ENCODE results near the gene ERG28.
"Not testable (repeated sequence)": the region's sequence is repeated elsewhere in the genome, so short reads cannot be mapped to it uniquely, and the experiment has no call there.

Gene ERG28, protein sequence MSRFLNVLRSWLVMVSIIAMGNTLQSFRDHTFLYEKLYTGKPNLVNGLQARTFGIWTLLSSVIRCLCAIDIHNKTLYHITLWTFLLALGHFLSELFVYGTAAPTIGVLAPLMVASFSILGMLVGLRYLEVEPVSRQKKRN

DNA sequence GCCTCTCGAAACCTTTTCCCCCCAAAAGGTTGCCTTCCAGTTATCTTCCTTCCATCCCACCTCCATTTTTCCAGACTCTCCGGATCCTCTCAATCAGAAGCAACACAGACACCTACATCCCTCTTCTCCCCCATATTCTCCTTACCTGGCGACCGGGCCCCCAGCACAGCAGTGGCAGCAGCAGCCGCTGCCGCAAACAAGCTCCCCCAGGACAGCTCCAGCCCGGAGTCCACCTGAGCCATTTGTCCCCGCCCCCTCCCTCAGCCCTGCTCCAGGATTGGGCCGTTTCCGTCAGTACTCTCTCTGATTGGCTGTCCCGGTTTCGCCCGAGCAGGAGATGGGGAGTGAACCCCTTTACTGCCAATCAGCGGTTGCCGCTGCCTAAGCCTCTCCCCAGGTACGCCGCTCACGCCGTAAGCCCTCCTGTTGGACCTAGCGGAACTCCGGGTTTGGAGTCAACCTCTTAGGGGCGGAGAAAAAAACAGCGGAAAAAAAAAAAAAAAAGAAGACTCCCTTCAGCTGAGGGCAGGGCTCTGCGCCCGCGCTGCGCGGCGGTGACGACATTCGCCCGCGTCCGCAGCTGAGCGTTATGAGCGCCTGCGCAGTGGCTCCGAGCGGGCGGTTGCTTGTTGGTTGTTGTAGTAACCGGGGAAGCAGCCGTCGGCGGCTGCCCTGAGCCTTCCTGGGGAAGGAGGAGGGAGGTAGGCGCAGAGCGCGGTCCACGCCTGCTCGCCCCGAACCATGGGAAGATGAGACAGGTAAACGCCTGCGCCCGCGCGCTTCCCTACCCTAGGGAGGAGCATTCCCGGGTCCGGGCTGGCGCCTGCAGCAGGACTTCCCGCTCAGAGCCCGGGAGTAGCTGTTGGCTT is at the start of gene ERG28, which contains the start of gene TTLL5:
ERG28 (minus strand) TSS at position 247 of the 869 bp plus-strand sequence. CDS start 3,374 bp downstream, outside the sequence.
TTLL5 (plus strand) TSS at position 617 of the 869 bp plus-strand sequence. CDS start 1,904 bp downstream, outside the sequence.
- DNase-seq = peak; percentile 97

DNA sequence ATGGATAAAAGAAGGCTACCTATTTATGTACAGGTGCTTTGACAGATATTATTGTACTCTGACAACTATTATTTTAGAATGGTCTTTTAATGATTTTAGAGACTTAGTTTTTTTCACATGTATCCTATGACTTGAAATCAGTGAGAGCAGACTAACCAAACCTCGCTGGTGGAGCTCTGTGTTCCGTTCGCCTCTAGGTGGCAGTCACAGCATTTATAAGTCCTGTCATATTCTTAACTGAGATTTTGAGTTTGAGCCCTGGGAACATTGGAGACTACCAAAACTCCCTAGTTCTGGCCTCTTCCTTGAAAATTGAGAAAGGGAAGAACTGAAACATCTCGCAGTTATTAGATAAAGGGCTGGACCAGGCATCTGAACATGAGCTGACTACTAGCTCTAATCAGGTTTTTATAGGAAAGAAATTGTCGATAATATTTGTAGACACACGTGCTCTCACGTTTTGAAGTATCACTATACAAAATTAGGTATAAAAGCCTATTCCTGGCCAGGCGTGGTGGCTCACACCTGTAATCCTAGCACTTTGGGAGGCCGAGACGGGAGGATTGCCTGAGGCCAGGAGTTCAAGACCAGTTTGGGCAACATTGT is 48.6 kb upstream of the ERG28 start:
- DNase-seq = peak; percentile 69

DNA sequence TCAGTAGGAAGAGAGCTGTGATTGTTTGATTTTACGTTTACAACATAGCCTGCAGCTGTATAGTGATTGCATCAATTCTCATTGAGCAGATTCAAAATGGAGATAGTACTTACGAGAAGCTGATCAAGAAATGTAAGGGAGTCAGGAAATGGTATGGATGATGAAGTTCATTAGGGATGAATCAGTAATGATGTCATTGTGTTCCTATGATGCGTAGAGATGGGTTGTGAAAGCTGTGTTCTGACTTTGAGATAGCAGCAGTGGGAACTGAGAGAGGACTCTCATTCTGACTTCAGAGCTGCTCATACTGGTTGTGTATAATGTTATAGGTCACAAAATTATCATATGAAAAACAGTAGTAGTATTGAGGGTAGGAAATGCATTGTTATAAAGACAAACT is 44.3 kb upstream of the ERG28 start:
- no peak for DNase-seq

DNA sequence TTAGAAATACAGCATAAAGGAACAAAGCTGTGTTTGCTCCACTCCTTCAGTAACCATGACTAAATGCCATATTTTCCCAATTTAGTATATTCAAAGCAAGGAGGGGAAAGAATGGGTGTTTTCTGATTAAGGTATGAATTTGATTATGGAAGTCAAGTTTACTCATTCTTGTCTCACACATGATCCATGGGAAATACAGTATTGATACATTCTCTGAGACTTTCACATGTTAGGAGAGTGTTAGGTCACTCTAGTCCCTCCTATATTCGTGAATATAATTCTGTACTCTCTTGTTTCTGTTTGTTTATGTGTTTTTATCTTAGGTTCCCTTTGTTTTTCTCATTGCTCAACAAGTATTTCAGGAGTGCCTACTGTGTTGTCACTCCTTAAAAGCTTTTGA is 42.8 kb upstream of the ERG28 start:
- DNase-seq = no peak

DNA sequence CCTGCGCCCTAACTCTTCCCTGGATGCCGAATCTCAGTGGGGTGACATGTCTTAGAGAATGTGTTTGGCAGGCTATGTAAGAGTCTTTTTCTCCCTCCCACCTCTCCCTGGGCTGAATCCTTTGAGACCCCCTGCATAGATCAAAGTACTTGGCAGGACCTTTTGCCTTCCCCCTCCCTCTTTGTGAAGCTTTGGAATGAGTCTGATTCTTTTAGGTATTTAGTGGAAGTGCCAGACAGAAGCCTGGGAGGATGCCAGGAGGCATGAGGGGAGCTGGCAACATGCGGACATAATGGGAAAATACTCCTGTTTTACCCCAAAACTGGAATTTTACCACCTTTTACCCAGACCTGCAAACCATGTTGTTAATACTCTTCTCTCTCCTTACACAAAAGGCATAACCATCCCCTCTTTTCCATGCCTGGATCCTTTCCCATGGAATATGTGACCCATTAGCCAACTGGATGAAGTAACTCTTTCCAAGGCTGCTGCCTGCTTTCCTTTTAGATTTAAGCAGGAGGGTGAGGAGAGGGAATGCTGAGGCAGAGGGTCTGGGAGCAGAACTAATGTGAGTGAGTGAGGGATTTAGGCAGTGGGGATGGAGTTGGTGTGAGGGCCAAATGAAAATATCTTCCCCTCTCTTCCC is 42.1 kb upstream of the ERG28 start:
- no peak for DNase-seq

DNA sequence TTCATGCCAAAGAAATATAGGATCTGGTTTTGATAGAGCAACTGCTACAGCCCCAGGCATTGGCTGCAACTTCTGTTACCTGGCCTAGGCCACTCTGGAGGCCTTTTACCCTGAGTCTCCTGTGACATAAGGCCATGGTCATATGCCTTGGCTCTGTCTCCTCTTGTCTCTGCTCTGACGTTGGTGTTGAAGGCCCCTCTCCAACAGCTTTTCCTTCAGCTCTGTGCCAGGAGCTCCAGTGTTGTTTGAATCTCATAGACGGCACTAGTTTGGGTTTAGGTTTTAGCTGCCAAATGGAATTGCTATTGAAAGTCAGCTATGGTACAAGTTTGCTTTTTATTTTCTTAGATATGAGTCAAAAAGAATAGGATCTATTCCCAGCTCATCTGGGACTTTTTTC is 41.4 kb upstream of the ERG28 start:
- no peak for DNase-seq

DNA sequence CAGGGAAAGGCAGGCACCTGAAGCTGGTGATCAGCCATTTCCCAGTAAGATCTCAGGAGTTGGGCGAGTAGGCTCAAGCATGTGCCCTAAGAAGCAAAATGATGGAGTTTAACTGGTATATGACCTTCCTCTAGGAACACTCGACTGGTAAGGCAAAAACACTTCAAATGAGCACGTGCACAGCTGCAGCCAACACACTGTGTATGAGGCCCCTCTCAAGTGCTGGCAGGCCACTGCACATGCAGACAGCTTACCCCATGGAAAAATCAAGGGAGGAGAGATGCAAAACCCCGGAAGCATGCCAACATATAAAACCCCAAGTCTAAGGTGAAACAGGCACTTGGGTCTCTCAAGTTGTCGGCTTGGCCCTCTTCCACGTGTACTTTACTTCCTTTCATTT is 39.6 kb upstream of the ERG28 start:
- DNase-seq = no peak

DNA sequence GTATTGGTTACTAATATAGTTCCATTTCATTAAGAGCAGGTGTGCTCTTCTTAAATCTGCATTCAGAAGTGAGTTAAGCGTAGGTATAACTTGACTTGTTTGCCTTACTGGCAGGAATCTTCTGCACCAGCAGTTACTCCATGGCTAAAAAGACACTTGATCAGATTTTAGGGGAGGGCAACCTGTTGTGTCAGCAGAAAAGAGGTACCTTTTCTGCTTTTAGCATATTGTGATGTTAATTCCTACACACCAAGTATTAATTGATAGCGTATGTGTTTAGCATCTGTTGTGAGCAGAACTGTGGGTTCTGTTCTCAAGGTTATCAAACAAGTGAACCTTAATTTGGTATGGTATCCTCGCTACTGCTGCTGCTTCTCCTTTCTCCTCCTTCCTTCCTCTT is 38.7 kb upstream of the ERG28 start:
- DNase-seq = no peak

DNA sequence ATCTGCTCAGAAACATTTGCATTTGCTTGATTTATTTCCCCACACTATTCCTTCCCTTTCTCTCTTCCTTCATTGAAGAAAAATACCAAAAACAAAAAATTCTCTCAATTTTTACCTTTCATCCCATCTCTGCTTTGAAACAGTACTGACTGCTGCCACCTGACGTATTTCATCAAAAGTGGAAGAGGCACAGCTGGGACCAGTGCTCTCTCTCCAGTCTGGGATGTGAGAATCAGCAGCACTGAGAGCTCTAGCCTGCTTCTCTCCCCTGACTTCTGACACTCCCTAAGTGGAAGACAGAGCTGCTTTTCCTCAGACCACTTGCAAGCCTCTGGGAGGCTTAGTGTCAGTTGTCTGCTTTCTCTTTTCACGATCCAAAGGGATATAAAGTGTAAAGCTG is 37.2 kb upstream of the ERG28 start:
- DNase-seq = no peak

DNA sequence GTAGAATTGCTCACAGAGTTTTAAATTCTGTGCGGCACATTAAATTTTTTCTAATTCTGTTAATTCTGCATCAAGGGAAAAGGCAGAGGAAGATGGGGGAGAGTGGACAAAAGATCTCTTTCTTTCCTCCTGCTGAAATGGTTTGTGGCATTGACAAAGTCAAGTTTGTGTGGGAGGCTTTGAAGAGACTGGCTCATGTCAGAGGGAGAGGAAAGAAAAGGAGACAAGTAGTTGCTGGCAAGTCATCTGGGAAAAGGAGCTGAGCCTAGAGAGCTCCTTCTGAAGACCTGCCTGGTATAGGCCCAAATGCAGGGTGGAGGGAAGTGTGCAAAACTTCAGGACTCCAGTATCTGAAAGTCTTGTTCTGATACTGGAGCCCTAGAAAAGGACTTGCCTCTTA is 36.7 kb upstream of the ERG28 start:
- DNase-seq = no peak

DNA sequence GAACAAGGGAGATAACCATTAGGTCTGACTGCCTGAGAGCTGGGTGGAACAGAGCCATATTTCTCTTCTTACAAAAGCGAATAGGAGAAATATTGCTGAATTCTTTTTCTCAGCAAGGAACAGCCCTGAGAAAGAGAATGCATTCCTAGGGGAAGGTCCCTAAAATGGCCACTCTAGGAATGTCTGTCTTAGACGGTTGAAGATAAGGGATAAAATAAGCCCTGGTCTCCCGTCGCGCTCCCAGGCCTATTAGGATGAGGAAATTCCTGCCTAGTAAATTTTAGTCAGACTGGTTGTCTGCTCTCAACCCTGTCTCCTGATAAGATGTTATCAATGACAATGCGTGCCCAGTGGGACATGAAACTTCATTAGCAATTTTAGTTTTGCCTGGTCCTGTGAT is 34.3 kb upstream of the ERG28 start:
- not testable (repeated sequence) for DNase-seq

DNA sequence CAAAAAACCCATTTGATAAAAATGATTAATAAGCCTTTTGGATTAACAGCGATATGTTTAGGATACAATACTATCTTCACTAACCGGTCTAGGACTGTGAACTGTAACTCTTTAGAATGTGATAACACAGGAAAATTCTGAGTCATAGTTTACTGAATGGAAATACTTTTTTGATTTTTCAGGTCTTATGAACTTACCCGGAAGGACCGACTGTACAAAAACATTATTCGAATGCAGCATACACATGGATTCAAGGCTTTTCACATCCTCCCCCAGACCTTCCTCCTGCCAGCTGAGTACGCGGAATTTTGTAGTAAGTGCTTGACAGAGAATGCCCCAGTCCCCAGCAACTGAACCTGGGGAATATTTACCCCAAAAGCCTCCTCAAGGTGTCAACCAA is 29.3 kb upstream of the ERG28 start:
- no peak for DNase-seq

DNA sequence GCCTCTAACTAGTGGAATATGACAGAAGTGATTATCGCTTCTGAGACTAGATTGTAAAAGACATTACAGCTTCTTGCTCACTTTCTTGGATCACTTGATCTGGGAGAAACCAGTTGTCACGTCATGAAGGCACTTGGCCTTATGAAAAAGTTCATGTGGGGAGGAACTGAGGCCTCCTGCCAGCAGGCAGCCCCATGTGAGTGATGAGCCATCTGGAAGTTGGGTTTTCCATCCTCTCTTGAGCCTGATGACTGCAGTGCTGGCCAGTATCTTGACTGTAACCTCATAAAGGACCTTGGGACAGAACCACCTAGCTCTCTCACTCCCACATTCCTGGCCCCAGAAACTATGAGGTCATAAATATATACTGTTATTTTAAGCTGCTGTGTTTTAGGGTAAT is 28.3 kb upstream of the ERG28 start:
- DNase-seq = no peak

DNA sequence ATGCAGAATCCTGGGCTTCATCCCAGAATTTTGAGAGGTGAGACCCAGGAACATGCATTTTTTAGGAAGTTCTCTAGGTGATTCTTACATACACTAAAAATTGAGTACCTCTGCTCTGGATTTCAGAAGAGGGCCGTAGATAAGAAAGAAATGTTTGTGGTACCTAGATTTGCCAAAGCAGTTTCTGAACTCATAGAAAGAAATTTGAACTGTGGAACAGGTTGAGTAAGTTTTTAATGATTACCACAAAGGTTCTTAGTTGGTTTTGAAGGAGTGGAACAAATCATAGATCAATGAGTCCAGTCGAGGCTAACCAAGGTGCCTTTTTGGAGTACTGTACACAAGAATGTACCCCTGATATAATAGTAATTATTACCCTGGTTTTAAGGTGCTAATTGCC is 25.2 kb upstream of the ERG28 start:
- DNase-seq = no peak

DNA sequence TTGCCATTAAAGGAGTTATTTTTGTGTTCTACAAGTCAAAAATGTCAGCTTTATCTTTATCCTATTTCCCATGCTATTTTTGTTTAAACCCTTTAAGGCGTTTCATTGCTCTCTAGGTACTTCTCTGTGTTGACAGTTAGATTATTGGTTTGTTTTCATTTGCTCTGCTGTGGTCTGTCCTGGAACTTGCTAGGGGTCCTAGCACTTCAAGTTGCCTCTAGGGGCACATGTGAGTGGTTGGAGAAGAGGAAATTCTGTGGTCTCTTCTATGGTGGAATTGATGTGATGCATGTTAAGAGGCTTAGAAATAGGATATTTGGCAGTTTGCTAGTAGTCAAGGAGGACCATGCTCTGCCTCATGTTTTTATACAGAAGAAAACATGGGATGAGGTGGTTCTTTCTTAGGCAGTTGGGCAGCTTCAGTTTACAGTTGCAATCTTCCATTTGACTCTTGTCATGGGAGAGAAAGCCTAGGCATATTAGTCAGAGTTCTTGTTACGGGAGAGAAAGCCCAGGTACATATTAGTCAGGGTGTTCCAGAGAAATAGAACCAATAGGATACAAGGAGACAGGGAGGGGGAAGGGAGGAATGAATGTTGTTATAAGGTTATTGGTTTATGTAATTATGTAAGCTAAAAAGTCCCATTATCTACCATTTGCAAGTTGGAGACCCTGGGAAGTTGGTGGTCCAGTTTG is 14.7 kb upstream of the ERG28 start:
- no peak for DNase-seq

DNA sequence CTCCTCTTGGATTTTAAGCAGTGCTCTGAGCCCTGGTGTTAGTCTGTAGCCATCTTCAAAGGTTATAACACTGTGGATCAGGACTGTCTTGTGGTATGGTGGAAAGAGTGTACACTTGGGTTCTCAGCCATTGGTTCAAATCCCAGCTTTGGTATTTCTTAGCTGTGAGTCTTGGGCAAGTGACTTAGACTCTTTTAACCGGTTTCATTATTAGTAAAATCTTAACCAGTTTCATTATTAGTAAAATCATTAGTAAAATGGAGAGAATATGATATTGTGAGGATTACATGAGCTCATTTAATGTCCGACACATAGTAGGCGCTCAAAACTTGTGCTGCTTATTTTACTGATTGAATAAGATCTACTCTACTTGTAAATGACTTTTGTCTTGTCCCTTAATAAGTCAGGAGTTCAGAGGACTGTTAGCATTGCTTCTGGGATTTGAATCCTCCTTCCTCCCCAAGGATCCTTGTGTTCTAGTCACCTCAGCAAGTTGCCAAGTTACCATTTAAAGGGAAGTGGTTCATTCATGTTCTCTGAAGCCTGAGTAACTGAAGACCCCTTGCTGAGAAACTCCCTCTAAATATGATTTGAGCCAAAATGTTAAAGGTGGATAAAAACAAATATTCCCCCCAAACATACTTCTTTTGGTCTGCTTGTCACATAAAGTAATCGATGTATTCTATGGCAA is 12.8 kb upstream of the ERG28 start:
- no peak for DNase-seq

DNA sequence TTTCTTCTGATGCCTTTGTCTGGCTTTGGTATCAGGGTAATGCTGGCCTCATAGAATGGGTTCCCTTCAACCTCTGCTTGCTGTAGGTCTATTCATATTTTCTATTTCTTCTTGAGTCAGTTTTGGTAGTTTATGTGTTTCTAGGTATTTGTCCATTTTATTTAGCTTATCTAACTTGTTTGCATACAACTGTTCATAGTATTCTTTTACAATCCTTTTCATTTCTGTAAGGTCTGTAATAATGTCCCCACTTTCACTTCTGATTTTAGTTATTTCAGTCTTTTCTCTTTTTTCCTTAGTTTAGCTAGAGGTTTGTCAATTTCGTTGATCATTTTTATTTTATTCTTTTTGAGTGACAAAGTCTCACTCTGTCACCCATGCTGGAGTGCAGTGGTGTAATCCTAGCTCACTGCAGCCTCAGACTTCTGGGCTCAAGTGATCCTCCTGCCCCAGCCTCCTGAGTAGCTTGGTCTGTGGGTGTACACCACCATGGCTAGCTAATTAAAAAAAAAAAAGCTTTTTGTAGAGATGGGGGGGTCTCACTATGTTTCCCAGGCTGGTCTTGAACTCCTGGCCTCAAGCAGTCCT is 12.0 kb upstream of the ERG28 start:
- no peak for DNase-seq

DNA sequence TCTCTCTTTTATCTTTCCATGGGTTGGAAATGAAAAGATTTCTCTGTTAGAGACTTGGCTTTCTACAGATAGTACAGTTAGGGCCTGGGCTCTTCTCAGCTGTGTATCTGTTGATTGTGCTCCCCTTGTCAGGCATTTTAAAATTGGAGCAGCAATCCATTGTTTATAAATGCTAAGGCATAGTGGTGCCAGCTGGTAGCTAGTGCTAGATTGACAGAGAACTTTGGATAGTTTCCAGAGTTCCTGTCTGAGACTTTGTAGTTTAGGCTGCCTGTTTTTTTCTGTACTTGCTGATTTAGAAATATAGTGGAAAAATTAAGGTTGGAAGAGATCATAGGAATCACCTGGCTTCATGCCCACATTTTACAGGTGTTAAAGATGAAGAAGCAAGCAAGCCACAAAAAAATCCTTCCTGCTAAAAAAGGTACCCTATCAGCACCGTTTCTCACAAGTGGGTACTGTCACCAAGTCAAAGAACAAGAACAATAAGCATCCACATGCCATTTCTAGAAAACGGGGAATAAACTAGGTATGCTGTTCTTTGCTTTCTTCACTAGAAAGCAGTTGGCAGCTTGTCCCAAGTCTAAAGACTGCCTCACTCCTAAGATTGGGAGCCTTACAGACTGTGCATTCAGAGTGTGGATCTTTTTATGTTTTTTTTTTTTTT is 6.6 kb upstream of the ERG28 start:
- no peak for DNase-seq

DNA sequence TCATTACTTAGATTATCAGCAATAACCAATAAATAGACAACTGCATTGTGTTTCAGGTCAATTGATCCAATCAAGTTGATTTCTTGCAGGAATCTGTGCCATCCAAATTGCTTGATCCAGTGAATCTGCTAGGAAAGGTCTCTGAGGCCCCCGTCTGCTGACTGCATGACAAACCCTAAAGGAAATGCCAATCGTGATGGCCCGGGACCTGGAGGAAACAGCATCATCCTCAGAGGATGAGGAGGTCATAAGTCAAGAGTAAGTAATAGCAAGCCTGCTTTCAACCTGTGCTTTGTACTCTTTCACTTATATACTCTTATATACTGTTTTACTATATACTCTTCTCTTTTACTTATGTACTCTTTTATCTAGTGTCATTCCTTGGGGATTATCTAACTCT is 2.3 kb upstream of the ERG28 start:
- DNase-seq = no peak

DNA sequence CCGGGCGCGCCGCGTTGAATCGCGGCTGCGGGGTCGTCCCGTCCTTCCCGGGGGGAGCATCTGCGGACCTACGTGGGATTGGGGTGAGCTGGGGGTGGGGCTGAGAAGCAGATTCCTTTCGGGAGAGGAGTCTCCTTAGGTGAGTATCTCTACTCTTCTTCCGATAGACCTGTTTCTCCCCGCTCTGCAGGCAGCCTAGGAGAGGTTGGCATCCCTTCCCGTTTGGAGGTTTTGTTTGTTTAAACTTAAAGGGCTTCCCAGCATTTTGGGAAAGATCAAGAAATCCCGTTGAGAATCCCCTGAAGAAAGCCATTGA is 781 bp upstream of the ERG28 start:
- DNase-seq = no peak

DNA sequence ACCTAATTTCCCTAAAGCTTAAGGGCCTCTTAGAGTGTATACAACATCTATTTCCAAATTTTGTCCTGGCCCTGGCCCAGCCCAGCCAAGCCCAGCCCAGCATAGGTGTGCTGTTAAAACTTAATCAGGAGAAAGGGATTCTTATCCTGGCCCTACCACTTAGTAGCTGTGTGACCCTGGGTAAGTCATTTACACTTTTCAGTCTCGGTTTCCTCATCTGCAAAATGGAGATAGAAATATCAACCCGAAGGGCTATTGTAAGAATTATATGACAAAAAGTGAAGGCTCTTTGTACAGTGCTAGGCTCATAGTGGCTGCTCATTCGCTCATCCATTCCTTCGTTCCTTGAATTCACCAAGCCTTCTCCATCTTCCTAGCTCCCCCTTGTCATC is 442 bp downstream of the ERG28 start:
- DNase-seq = no peak

DNA sequence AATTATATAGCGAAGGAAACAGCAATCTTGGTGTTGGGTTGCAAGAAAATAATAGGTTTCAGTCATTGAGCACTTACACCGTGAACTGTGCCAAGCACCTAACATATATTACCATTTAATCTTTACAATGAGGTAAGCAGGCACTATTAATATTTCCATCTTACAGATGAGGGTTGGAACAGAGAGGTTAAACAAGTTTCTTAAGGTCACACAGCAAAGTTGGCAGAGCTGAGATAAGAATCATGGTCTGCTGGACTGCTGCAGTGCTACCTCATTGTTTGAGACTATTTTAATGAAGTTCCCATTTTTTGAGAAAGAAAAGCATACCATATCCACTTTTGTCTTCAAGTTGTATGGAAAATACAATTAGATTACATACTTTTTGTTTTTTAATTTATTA is 1.7 kb downstream of the ERG28 start:
- DNase-seq = no peak
